Measurements from ENCODE around the gene CPEB3. TPM values are rescaled to one million over a fixed set of nuclear protein-coding genes. Genes with fewer than 3 reads are reported as not detected.
"Not testable (repeated sequence)": the region's sequence is repeated elsewhere in the genome, so short reads cannot be mapped to it uniquely, and the experiment has no call there.

CPEB3 gene
- total RNA-seq: 10 to 100 TPM in 1 of 7 donors, 1 to 10 TPM in 6; 5.5 to 10.1 (median 8.0) TPM
- 1 to 10 TPM; 1.0 to 1.9 (median 1.3) TPM for polyA plus RNA-seq
- long read RNA-seq, donor 1, partial matches to known transcripts: 14 of 14 reads
- long read RNA-seq, donor 1, other reads (novel, unspliced or antisense): 0 of 14 reads
- long read RNA-seq, donor 2: 0 reads

- no peaks in the 10 kb centered on the region for H3K27me3 ChIP-seq (replicated peaks in 1 of 7)
- H3K27ac ChIP-seq: peak within 1 kb of the TSS; percentile 92 to 97 (median 95)
- peaks cover 4 to 58% (median 27%) of the 10 kb centered on the region in 6 donors for H3K4me1 ChIP-seq
- WGBS, 5 donors: 0% methylated on average over 2 to 79 of the region's 79 CpGs
- peak within 1 kb of the TSS; percentile 73 to 95 (median 81) for H3K4me3 ChIP-seq
- H3K9me3 ChIP-seq: no peaks in the 10 kb centered on the region
- peaks cover 0 to 20% (median 3%) of the 10 kb centered on the region in 6 donors for H3K36me3 ChIP-seq
- intact Hi-C loops (cut with DNase I; ENCODE audit: low total_unique reads): loop anchor here (5.0 to 10.0 kb wide), 2 partner anchors 56 to 204 kb away; no protein-coding TSS in a partner anchor
- peak; percentile 100 for DNase-seq
- TF ChIP-seq POLR2AphosphoS5 (IDR thresholded peaks at IDR 0.05) (peak; percentile 94 to 98 (median 95)), CTCF (IDR thresholded peaks at IDR 0.05 in 8 of 11, conservative IDR thresholded peaks at IDR 0.05 in 3 of 11) (peak; percentile 70 to 92 (median 81)), POLR2A (IDR thresholded peaks at IDR 0.05) (peak in 2 of 3 donors; percentile 21 to 46)
These were observed at the start of gene CPEB3, which contains the start of gene MARCHF5 for GRCh38 chr10:92290837-92291615. Gene CPEB3 (minus strand): TSS chr10:92291078. CDS start chr10:92240350, 50,728 bp downstream. Gene MARCHF5 (plus strand): TSS chr10:92291167. CDS start chr10:92291495, 328 bp downstream.

- WGBS, 5 donors: 94 to 99% (median 97%) methylated on average over 6 of the region's 6 CpGs
- DNase-seq; H3K27ac ChIP-seq; H3K9me3 ChIP-seq; H3K27me3 ChIP-seq (replicated peaks in 1 of 7); H3K4me3 ChIP-seq; H3K36me3 ChIP-seq; intact Hi-C loops (cut with DNase I; ENCODE audit: low total_unique reads): not testable (repeated sequence)
- peaks cover 0 to 18% (median 6%) of the 10 kb centered on the region in 6 donors for H3K4me1 ChIP-seq
These were observed 39.0 kb upstream of the CPEB3 start for GRCh38 chr10:92329927-92330326.

GRCh38 chr10:92328993-92329392 is 38.1 kb upstream of the CPEB3 start:
- intact Hi-C loops (cut with DNase I; ENCODE audit: low total_unique reads): no loop called here
- DNase-seq: no peak
- Histone ChIP-seq H3K27me3 (replicated peaks in 1 of 7) (no peaks in the 10 kb centered on the region), H3K27ac (peak overlapping the region in 1 of 8 donors; percentile 16), H3K4me1 (peaks cover 0 to 18% (median 6%) of the 10 kb centered on the region in 6 donors), H3K9me3 (no peaks in the 10 kb centered on the region), H3K36me3 (peaks cover 0 to 3% (median 0%) of the 10 kb centered on the region in 6 donors), H3K4me3 (no peak overlapping the region)
- TF ChIP-seq CTCF (IDR thresholded peaks at IDR 0.05 in 8 of 11, conservative IDR thresholded peaks at IDR 0.05 in 3 of 11): no peak
- no peak for TF ChIP-seq POLR2AphosphoS5 (IDR thresholded peaks at IDR 0.05)
- TF ChIP-seq POLR2A (IDR thresholded peaks at IDR 0.05): no peak

GRCh38 chr10:92327445-92328433 is 36.9 kb upstream of the CPEB3 start:
- no peak for DNase-seq
- H3K4me1 ChIP-seq: peaks cover 0 to 18% (median 7%) of the 10 kb centered on the region in 6 donors
- H3K27me3 ChIP-seq (replicated peaks in 1 of 7): no peaks in the 10 kb centered on the region
- no peak overlapping the region for H3K27ac ChIP-seq
- WGBS, 5 donors: 75 to 91% (median 86%) methylated on average over 3 of the region's 3 CpGs
- H3K4me3 ChIP-seq: no peak overlapping the region
- peaks cover 0 to 6% (median 0%) of the 10 kb centered on the region in 6 donors for H3K36me3 ChIP-seq
- no peak for TF ChIP-seq POLR2AphosphoS5 (IDR thresholded peaks at IDR 0.05)
- TF ChIP-seq POLR2A (IDR thresholded peaks at IDR 0.05): no peak
- TF ChIP-seq CTCF (IDR thresholded peaks at IDR 0.05 in 8 of 11, conservative IDR thresholded peaks at IDR 0.05 in 3 of 11): no peak
- no peaks in the 10 kb centered on the region for H3K9me3 ChIP-seq
- intact Hi-C loops (cut with DNase I; ENCODE audit: low total_unique reads): no loop called here
